Measurements from ENCODE around the gene SLC6A11. TPM values are rescaled to one million over a fixed set of nuclear protein-coding genes. Genes with fewer than 3 reads are reported as not detected.

Gene SLC6A11
- total RNA-seq, 1 donor from 2014 or later, result not detected

DNA sequence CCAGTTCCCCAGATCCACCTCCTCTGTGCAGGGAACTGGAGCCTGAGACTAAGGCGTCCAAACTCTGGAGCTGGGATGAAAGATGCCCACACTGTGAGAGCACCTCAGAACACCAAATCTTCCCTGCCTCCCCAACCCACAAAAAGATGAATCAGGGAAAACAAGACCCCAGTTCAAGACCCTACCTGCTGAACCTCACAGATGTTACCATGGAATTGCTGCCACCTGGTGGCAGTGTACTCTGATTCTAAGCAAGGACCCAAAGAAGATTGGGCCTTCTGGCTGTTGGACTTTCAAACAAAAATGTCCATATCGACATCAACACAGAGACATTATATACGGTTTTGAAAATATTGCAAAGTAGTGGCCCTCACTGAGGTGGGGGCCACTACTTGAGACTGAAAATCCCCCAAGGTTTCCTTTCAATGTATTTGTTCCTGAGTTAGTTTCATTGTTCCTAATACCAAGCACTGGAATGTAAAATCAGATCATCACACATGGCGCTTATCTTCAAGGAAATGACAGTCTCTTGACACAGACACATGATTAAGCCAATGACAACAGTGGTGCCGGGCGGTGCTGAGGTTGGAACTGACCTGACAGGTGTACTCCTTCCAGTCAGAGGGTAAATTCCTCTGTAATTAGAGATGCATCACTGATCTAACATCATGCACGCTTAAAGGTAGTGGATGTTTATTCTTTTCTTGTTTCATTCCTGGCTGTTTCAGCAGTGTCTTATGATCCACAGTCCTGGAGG is 67.6 kb downstream of the SLC6A11 start:
- DNase-seq (ENCODE audit: extremely low read depth, low read depth, low spot score), result no peak

DNA sequence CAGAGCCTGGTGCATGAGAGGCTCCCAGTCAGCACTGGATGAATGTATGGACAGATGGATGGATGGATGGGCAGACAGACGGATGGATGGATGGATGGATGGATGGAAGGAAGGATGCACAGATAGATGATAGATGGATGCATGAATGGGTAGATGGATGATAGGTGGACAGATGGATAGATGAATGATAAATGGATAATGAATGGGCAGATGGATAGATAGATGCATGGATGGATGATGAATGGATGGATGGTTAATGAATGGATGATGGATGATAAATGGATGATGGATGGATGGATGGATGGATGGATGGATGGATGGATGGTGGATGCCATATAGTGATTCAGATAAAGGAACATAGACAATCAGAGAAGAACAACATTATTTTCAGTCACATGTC is 71.0 kb downstream of the SLC6A11 start:
- no peak for DNase-seq (ENCODE audit: extremely low read depth, low read depth, low spot score)

DNA sequence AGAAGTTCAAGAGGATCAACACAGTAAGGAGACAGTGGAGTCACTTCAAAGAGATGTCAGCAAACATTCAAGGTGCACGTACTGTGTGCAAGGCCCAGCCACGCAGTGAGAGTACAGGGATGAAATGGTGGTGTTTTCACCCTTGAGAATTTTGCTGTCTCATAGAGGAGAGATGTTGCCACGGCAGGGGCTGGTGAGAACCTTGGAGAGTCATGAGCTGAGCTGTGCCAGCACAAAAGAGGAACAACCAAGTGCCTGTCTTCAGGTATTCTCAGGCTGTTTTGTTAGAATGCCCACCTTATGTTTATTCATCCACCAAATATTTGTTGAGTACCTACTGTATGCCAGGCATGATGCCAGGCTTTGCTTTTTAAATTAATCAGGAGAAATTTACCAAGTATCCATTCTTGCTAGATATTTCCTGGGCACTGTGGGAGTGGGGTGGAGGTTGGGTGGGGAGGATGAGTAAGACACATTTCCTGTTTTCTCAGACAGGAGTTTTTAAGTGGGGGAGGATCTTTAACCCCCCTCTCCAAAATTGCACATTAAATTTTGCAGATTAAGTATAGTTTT is 72.6 kb downstream of the SLC6A11 start:
- no peak for DNase-seq (ENCODE audit: extremely low read depth, low read depth, low spot score)

DNA sequence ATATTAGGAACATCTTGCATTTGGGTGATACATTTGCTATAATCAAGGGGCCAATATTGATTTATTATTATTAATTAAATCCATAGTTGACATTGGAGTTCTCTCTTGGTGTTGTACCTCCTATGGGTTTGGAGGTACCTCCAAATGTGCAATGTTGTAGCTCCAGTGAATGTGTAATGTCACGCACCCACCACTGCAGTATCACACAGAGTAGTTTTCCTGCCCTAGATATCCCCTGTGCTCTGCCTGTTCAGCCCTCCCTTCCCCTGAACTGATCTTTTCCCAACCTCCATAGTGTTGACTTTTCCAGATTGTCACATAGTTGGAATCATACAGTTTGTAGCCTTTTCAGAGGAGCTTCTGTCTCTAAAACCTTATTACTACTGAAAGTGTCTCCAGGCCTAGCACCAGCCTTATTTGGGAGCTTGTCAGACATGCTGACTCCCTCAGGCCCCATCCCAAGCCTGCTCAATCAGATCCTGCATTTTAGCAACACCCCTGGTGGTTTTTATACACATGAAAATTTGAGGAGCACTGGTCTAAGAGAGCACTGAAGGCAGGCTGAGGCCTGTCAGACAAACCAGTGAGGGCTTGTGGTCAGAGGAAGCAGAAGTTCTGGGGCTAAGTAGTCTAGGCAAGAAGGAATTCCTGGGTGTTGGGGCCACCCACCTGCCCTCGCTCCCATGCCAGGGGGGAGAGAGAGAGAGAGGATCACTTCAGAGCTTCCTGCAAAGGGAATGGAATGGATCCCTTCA is 73.4 kb downstream of the SLC6A11 start:
- DNase-seq (ENCODE audit: extremely low read depth, low read depth, low spot score), result no peak

DNA sequence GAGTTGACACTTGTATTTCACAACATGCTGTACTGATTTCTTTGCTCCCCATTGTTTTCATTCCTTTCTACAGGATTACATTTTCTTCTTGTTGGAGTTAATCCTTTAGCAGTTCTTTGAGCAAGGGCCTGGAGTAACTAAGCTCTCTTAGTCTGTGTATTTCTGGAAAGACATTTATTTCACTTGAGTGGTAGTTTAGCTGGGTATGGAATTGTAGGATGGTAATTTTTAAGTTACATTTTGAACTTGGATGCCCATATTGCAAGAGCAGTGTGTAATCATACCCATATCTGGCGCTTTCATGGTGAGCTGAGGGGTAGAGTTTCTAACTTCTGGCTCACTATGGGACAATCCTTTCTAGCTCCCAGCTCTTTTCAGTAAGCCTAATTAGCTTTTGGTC is 74.6 kb downstream of the SLC6A11 start:
- no peak for DNase-seq (ENCODE audit: extremely low read depth, low read depth, low spot score)

DNA sequence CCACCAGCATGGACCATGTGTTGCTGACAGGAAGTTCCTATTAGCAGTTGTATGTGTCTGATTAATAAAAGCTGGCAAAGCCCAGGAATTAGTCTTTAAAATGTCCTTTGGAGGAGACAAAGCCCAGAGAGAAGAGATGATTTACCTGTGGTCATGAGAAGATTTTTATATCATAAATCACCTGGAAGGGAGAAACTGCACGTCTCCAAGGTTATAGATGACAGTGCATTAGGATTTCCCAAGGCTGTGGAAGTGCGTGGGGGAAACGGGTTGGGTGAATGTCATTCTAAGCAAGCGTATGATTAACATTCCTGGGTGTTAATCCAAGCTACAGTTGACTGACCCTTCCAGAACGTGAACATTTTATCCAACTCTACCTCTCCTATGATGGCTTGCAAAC is 76.6 kb downstream of the SLC6A11 start:
- DNase-seq (ENCODE audit: extremely low read depth, low read depth, low spot score), result no peak

DNA sequence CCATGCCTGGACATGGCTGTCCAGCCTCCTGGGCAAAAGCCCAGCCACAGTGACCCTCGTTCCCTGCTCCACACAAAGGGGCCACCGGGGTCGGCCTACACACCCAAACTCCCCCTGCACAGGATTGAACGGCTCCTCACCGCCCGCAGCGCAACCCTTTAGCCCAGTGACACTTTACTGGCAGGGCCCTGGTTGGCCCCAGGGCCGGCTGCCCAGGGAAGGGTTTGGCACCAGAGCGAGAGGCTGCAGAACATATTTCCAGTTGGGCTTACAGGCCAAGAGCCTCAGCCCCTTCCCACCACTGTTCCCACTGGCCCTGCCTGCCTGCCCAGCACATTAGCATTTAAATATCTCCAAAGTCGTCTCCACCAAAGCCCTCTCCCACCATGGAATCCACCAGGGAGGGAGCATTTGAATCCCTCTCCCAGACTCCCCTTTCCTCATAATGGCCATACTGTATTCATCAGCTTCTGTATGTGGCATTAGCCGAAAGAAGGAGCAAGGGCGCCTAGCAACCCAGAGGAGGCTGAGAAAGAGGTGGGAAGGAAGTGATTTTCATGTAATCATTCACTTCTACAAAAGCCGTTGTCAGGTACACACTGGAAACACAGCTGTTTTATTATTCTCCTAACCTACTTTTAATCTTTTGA is 85.4 kb downstream of the SLC6A11 start:
- DNase-seq (ENCODE audit: extremely low read depth, low read depth, low spot score), result no peak

DNA sequence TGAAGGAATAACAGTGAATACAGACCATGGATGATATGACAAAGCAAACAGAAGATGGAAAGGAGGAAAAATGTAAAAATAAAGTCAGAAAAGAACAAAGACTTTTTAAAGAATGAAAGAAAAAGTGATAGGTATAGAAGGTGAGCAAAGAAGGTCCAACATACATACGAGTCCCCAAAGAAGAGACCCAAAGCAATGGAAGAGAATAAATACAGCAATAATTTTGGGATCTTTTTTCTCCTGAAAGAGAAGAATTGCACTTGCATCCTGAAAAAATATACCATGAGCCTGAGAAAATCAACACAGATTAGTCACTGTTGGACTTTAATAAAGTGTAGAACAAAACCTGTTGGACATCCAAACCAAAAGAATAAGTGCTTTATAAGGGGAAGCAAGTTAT is 91.2 kb downstream of the SLC6A11 start:
- no peak for DNase-seq (ENCODE audit: extremely low read depth, low read depth, low spot score)

DNA sequence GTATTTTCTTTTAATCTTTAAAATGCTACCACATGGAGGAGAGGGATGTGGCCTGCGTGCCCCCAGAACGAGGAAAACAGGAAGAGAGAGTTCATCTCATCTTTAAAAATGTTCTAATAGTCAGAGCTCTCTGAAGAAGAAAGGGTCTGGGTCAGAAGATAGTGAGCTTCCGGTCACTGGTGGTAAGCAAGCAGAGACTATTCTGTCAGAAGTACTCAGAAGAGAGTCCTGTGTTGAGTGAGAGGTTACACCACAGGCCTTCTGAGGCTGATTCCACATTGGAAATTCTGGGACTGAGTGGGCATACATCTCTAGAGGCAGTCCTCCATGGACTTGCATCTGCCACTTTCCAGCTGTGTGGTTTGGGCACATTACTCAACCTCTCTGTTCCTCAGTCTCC is 94.3 kb downstream of the SLC6A11 start:
- DNase-seq (ENCODE audit: extremely low read depth, low read depth, low spot score), result no peak

DNA sequence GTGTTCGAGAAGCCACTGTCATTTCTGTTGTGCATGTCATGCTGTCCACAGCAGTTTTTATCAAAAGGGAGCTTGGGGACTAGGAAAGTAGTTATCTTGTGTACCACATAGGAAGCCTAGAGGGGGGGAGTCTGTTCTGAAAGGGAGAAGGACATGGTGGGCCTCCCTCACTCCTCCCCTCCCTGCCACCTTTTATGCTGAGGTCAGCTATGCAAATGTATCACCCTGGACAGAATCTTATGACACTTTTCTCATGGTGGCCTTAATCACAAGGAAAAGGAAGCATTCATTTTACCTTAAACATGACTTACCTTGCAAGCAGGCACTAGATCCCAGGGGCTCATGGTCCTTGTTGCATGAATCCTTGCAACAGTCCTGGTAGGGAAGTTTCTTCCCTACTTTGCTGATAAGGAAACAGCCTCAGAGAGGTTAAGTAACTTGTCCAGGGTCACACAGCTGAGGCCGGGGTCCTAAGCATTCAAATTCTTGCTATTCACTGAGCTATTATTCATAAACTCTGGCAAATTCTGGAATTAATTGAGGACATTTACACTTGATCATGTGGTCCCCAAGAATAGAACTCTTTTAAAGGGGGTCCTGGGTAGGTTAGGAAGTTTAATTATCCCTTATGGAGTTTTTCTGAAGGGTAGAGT is 95.4 kb downstream of the SLC6A11 start:
- no peak for DNase-seq (ENCODE audit: extremely low read depth, low read depth, low spot score)

DNA sequence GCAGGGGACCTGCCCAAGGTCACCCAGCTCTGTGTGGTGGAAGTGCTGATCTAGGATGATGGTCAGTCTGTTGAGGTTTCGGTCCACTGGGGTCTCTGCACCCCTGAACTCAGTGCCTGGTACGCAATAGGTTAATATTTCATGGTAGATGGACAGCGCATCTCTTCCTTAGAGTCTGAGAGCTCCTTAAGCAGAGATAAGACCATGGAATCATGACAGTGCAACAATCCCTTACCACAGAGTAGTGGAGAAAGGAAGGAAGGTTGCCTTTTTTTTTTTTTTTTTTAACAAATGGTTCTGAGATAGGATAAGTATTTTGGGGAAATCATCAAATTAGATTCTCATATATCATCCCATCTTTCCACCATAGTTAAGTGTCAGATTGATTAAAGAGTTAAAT is 96.8 kb downstream of the SLC6A11 start:
- no peak for DNase-seq (ENCODE audit: extremely low read depth, low read depth, low spot score)

DNA sequence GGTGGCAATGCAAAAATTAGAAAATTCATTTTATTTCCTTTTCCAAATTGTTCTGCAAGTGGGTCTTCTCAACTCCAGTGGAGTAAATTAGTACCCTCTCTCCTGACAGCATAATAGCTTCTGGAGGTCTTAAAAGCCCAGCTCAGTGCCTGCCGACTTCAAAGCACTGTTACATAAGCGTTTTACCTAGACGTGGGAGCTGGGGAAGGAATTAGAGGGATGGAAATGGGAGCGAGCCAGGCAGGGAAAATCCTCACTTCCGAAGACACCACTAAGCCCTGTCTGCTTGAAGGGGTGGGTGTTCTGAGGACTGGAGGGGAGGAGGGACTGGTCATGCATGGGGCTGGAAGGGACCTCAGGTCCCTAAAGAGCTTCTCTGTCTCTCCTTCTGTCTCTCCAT is 99.3 kb downstream of the SLC6A11 start:
- no peak for DNase-seq (ENCODE audit: extremely low read depth, low read depth, low spot score)

DNA sequence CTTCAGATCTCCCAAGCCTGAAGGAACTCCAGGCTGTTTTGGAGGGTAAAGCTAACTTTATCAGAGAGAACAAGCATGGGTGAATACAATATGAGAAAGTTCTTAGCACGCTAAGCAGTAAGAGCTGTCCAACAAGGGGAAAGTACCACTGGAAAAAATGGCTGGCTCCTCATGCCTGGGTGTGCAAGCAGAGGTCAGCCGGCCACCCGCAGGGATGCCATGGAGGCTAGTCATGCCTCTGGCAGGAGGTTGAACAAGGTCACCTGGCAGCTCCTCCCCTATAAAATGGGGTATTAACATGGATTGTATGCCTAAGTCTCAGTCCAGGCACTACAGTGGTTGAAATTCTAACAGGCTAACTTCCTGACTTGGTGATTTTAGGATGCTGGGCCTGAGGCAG is 101.1 kb downstream of the SLC6A11 start:
- no peak for DNase-seq (ENCODE audit: extremely low read depth, low read depth, low spot score)

DNA sequence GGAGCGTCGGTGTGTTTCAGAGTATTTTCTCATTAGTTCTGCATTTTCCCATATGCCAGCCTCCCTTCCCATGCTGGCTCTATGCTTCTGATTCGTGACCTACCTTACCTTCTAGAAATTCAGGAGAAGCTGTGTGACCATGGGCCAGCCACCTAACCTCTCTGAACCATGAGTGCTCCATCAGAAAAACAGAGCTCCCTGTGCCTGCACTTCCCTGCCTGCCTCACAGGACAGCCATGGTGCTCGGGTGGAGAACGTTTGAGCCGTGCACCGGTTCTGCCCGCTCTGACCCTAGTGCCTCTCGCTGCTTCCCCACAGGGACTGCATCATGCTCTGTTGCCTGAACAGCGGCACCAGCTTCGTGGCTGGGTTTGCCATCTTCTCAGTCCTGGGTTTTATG is 102.0 kb downstream of the SLC6A11 start:
- no peak for DNase-seq (ENCODE audit: extremely low read depth, low read depth, low spot score)

DNA sequence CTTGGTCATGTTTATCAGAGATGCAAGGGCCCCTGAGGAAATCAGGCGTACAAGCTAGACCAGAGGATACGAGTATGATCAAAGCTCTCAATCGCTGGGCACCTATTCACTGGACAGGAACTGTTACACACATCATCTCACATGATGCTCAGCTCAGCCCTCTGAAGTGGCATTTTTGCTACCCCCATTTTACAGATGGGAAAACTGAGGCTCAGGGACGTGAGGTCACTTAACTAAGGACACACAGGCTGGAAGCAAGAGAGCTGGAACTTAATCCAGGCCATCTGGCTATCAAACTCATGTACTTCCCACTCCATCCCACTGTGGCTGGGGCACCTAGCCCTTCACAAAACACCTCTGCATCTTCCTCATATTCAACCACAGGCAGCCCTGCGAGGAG is 103.6 kb downstream of the SLC6A11 start:
- no peak for DNase-seq (ENCODE audit: extremely low read depth, low read depth, low spot score)

DNA sequence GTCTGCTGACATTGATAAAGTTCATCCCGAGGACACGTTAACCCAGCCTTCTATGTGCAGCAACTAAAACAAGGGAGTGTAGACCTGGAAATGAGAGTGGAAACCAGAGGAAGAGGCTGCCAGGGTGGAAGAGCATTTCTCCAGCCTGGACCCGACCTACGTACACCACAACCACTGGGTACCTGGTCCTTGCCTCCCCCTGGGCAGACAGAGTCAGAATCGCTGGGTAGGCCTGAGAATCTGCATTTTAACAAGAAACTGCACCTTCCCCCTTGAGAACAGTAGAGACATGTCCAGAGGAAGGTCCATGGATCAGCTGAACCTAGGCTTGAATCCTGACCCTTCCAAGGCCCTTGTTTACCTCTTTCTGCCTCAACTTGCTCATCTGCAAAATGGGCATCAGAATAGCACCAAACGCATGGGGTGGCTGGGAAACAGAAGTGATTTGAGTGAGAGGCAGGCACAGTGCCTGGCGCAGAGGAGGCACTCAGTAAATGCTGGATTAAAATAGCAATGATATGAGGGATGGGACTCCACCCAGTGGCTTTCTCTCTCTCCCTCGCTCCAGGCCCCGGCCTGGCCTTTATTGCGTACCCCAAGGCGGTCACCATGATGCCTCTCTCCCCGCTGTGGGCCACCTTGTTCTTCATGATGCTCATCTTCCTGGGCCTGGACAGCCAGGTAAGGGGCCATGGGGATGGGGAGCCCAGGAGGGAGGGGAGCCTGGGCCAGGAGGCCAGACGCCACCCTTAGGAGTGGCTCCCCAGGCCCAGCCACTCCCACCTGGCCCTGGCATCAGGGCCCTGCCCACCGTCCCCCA is 109.6 kb downstream of the SLC6A11 start:
- no peak for DNase-seq (ENCODE audit: extremely low read depth, low read depth, low spot score)

DNA sequence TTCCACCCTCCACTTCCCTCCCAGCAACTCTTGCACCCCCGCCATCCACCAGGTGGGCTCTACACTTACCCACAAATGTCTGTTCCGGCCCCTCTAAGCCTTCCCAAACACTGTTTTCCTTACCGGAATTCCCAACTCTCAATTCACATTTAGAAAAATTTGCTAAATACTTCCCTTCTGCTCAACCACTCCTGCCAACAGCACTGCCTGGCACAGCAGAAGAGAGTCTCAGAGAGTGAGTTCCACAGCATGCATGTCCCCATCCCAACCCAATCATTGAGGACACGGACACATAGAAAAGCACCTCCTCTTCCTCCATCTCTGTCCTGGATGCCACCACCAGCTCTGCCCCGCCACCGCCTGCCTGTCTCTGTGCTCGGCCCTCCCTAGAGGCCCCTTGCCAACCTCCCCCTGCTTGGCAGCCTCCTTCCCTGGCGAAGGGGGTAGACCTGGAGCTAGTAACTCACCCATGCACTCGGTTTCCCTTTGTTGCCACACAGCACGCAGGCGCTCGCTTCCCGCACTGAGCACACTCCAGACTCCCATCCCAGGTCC is 110.3 kb downstream of the SLC6A11 start:
- DNase-seq (ENCODE audit: extremely low read depth, low read depth, low spot score), result no peak

DNA sequence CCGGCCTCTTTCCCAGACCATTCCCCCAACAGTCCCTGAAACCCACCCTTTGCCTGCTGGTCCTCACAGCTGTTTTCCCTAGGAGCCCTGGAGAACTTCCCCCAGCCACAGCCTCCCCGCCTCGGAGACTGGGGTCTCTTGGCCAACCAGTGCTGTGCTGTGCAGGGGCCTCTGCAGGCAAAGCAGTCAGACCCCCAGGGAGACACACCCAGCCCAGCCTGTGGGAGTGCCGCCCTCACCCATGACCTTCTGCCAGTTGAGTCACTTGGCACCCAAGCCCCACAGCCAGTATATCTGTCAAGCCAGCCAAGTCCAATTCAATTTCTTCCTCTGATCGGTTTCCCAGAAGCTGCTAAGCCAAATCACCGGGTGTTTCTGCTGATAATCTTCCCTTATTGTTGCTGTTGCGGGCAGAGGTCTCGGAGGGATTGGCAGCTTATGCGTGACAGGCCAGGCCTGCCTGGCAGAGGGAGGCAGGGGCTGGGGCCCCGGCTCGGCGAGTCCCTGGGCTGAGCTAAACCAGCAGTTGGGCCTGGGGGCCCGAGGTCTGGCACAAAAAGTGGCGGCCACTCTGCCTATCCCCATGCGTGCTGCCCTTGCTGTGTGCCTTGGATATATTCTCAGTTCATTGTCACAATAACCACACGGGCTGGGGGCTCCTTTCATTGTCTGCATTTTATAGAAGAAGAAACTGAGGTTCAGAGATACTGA is 110.9 kb downstream of the SLC6A11 start:
- no peak for DNase-seq (ENCODE audit: extremely low read depth, low read depth, low spot score)

DNA sequence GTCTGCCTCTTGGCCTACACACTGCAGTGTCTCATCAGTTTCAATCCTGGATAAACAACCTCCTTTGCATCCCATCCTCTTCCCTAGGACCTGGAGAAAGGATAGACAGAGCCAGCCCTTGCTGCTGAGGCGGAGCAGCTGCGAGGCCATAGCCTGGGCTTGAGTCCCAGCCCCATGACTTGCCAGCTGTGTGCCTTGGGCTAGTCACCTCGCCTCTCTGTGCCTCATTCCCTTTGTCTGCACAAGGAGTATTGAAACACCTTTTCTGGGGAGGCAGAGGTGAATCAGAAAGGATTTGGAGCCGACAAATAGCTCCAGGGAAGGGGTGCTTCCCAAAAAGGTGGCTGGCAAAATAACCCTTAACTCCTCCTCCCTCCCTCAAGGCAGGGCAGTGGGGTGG is 111.5 kb downstream of the SLC6A11 start:
- DNase-seq (ENCODE audit: extremely low read depth, low read depth, low spot score), result no peak

Measured in glomerular endothelial cell (primary cell).